Keratinocyte (primary cell): Measurements from ENCODE around the gene WDR41.

ENCODE experiments used
- EZH2 ChIP-seq: IDR thresholded peaks from one replicate; pipeline ENCODE4 v1.6.1; 2012; ENCODE audit warnings: inconsistent platforms, mild to moderate bottlenecking, low read length, moderate library complexity
- TF ChIP-seq, protein P1 (sequence below), 3 experiments: IDR thresholded peaks in 1 of 3; conservative IDR thresholded peaks in 1 of 3; optimal IDR thresholded peaks in 1 of 3; 2 replicates in 2 of 3; 3 replicates in 1 of 3; pipeline versions ENCODE3 to v1.5.1; 2011; ENCODE audit warnings: low read length in 3 of 3, mild to moderate bottlenecking in 3 of 3, moderate library complexity in 2 of 3, control low read depth in 1 of 3, inconsistent platforms in 1 of 3; ENCODE audit not compliant: insufficient read depth in 2 of 3; ENCODE audit errors: extremely low read depth in 1 of 3

DNA sequence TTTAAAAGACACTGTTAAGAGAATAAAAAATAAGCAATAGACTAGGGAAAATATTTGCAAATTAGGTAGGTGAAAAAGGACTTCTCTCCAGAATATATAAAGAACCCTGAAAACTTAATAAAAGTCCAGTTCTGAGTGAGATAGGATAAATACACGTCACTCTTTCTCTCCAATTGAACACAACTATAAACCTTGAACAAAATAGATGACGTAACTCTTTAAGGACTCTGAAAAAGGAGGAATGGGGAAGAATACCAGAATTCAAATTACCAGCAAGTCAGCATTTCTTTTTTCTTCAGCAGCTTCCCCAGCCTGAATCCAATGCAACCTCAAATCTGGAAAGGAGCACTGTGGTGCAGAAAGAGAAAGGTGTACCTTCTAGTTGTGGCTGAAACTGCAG, 6.8 kb upstream of the WDR41 start:
- TF ChIP-seq, protein P1, sequence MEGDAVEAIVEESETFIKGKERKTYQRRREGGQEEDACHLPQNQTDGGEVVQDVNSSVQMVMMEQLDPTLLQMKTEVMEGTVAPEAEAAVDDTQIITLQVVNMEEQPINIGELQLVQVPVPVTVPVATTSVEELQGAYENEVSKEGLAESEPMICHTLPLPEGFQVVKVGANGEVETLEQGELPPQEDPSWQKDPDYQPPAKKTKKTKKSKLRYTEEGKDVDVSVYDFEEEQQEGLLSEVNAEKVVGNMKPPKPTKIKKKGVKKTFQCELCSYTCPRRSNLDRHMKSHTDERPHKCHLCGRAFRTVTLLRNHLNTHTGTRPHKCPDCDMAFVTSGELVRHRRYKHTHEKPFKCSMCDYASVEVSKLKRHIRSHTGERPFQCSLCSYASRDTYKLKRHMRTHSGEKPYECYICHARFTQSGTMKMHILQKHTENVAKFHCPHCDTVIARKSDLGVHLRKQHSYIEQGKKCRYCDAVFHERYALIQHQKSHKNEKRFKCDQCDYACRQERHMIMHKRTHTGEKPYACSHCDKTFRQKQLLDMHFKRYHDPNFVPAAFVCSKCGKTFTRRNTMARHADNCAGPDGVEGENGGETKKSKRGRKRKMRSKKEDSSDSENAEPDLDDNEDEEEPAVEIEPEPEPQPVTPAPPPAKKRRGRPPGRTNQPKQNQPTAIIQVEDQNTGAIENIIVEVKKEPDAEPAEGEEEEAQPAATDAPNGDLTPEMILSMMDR (optimal IDR thresholded peaks at IDR 0.05 in 1 of 3, IDR thresholded peaks at IDR 0.05 in 1 of 3, conservative IDR thresholded peaks at IDR 0.05 in 1 of 3; ENCODE audit: extremely low read depth in 1 of 3, insufficient read depth in 2 of 3, low read length in 3 of 3): no peak
- TF ChIP-seq EZH2: no peak
